Measurements from ENCODE around the gene WNK1.

WNK1 gene

GRCh38 chr12:863285-863684, 110.9 kb downstream of the WNK1 start:
- DNase-seq (ENCODE audit: low read depth, low spot score): no peak

GRCh38 chr12:865614-866013, 113.2 kb downstream of the WNK1 start:
- DNase-seq (ENCODE audit: low read depth, low spot score): no peak

GRCh38 chr12:867905-868304, 115.5 kb downstream of the WNK1 start:
- no peak for DNase-seq (ENCODE audit: low read depth, low spot score)

- DNase-seq (ENCODE audit: low read depth, low spot score): no peak
These were observed 116.3 kb downstream of the WNK1 start for GRCh38 chr12:868722-869121.

GRCh38 chr12:870378-870777, 118.0 kb downstream of the WNK1 start:
- no peak for DNase-seq (ENCODE audit: low read depth, low spot score)

GRCh38 chr12:873954-874353, 121.6 kb downstream of the WNK1 start:
- DNase-seq (ENCODE audit: low read depth, low spot score): no peak

GRCh38 chr12:879641-880040, 127.3 kb downstream of the WNK1 start:
- DNase-seq (ENCODE audit: low read depth, low spot score): no peak

GRCh38 chr12:880656-881055, 128.3 kb downstream of the WNK1 start:
- DNase-seq (ENCODE audit: low read depth, low spot score): no peak

GRCh38 chr12:884746-885414, 132.5 kb downstream of the WNK1 start:
- no peak for DNase-seq (ENCODE audit: low read depth, low spot score)

- no peak for DNase-seq (ENCODE audit: low read depth, low spot score)
These were observed 133.3 kb downstream of the WNK1 start for GRCh38 chr12:885701-886100.

GRCh38 chr12:886206-886605, 133.8 kb downstream of the WNK1 start:
- no peak for DNase-seq (ENCODE audit: low read depth, low spot score)

- DNase-seq (ENCODE audit: low read depth, low spot score): no peak
These were observed 141.8 kb downstream of the WNK1 start for GRCh38 chr12:894226-894625.

GRCh38 chr12:896031-896430, 143.7 kb downstream of the WNK1 start:
- no peak for DNase-seq (ENCODE audit: low read depth, low spot score)

GRCh38 chr12:897386-897785, 145.0 kb downstream of the WNK1 start:
- no peak for DNase-seq (ENCODE audit: low read depth, low spot score)

- DNase-seq (ENCODE audit: low read depth, low spot score): no peak
These were observed 150.2 kb downstream of the WNK1 start for GRCh38 chr12:902581-902980.

GRCh38 chr12:903055-903454, 150.7 kb downstream of the WNK1 start:
- no peak for DNase-seq (ENCODE audit: low read depth, low spot score)

GRCh38 chr12:904010-904414, 151.6 kb downstream of the WNK1 start:
- DNase-seq (ENCODE audit: low read depth, low spot score): no peak

GRCh38 chr12:905261-906031, 153.1 kb downstream of the WNK1 start:
- DNase-seq (ENCODE audit: low read depth, low spot score): no peak

- no peak for DNase-seq (ENCODE audit: low read depth, low spot score)
These were observed 153.7 kb downstream of the WNK1 start for GRCh38 chr12:906062-906585.

GRCh38 chr12:907413-908185, 155.2 kb downstream of the WNK1 start:
- DNase-seq (ENCODE audit: low read depth, low spot score): no peak

- DNase-seq (ENCODE audit: low read depth, low spot score): no peak
These were observed 157.5 kb downstream of the WNK1 start for GRCh38 chr12:909861-910260.

- no peak for DNase-seq (ENCODE audit: low read depth, low spot score)
These were observed 158.0 kb downstream of the WNK1 start for GRCh38 chr12:910416-910815.

Data from activated naive CD8-positive, alpha-beta T cell treated with anti-CD3 and anti-CD28 coated beads, Interleukin-2, amount 50 U/mL, for 16 hours (primary cell).